ENCODE results near the gene TEF. TPM values are rescaled to one million over a fixed set of nuclear protein-coding genes. Genes with fewer than 3 reads are reported as not detected.

Gene TEF, protein sequence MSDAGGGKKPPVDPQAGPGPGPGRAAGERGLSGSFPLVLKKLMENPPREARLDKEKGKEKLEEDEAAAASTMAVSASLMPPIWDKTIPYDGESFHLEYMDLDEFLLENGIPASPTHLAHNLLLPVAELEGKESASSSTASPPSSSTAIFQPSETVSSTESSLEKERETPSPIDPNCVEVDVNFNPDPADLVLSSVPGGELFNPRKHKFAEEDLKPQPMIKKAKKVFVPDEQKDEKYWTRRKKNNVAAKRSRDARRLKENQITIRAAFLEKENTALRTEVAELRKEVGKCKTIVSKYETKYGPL
- total RNA-seq (8.5 and 21.1 TPM in 2 replicates), polyA plus RNA-seq (4.0 and 20.4 TPM in 2 replicates)

DNA sequence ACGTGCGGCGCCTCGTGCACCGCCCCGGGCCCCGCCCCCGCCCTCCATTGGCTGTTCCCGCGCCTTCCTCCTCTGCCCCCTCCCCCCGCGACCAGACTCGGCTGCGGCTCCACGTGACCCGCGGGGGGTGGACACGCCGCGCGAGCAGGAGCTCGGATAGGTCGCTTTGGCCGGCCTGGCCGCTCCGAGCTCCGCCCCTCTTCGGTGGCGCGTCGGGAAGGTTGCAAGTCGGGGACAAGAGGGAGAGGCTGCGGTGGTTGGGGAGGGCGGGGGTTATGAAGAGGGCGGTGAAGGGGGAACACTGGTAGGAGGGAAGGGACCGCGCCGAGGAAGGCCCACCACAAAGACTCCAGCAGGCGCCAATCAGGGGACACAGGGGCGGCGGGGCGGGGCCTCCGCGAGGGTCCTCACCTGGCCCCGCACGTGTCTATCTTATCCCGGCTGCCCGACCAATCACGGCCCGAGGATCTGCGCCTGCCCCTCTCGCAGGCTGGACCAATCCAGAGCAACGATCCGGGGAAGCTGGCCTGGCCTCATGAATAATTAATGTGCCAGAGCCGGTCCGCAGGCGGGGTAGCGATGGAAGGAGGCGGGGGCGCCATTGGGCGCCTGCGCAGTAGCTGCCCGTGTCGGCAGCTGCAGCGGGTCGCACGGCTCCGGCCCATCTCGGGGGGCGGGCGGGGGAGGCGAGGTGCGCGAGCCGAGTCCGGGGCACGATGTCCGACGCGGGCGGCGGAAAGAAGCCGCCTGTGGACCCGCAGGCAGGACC is at the start of gene TEF:
Gene TEF (plus strand): TSS at position 614 of the 769 bp plus-strand sequence. CDS start 103 bp downstream, at position 717.
- no peak for TF ChIP-seq CTCF (IDR thresholded peaks at IDR 0.05; ENCODE audit: low read depth, low read length)
- no peaks in the 10 kb centered on the region for H3K9me3 ChIP-seq (ENCODE audit: low read depth)
- H3K36me3 ChIP-seq = no peaks in the 10 kb centered on the region
- H3K4me3 ChIP-seq = peak within 1 kb of the TSS; percentile 57
- H3K4me1 ChIP-seq (ENCODE audit: low read depth) = peaks cover 13% of the 10 kb centered on the region
- peak; percentile 99 for DNase-seq (ENCODE audit: low read depth in 1 of 2, low spot score in 1 of 2)
- H3K27ac ChIP-seq = peak within 1 kb of the TSS; percentile 99
- H3K27me3 ChIP-seq = no peaks in the 10 kb centered on the region

DNA sequence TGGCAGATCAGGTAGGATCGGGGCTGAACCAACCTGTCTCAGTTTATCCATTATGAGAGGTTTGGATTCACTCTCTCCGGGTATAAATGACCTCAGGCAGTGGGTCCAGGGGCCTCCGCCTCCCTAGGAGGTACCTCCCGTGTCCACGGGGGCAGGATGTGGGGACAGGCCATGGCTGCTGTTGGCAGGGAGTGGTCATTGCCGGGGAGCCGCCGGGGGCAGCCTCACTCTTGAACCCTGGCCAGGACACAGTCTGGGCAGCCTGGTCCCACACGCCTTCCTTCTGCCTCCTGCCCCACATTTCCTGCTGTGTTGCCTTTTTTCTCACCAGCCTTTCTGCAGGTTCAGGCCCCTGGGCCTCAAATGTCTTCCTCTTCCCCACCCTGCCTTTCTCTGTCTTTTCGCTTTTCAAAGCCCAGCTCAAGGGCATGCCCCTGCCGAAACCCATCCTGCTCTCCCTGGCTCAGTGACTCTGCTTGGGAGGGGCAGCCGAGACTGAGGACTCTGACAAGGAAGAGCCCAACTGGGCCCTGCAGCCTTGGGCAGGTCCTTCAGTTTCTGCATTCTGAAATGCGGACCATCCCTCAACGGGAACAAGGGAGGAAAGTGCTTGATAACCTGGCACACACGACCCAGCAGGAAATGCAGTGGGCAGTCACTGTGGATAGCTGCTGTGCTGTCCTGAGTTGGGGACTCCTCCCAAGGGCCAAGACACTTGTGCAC is 49.4 kb upstream of the TEF start:
- no peak for TF ChIP-seq CTCF (IDR thresholded peaks at IDR 0.05; ENCODE audit: low read depth, low read length)
- Histone ChIP-seq H3K27ac (no peak overlapping the region), H3K4me1 (ENCODE audit: low read depth) (no peaks in the 10 kb centered on the region), H3K36me3 (peaks cover 20% of the 10 kb centered on the region), H3K9me3 (ENCODE audit: low read depth) (no peaks in the 10 kb centered on the region), H3K27me3 (no peaks in the 10 kb centered on the region), H3K4me3 (no peak overlapping the region)
- no peak for DNase-seq (ENCODE audit: low read depth in 1 of 2, low spot score in 1 of 2)

DNA sequence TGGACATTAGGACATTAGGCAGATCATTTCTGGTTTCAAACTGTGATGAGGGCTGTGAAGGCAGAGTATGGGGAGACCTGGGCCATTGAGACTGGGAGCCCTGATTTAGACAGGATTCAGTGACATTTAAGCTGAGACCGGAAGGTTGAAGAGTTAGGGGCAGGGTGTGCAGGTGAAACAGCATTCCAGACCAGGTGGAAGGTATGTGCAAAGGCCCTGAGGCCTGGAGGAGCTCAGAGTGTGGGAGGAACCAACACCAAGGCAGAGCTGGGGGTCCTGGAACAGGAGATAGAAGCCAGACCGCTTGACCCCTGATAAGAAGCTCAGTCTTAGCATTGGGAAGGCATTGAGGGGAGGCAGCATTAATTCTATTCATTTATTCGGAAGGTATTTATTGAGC is 47.9 kb upstream of the TEF start:
- peaks cover 20% of the 10 kb centered on the region for H3K36me3 ChIP-seq
- no peak for TF ChIP-seq CTCF (IDR thresholded peaks at IDR 0.05; ENCODE audit: low read depth, low read length)
- H3K27ac ChIP-seq = no peak overlapping the region
- H3K9me3 ChIP-seq (ENCODE audit: low read depth) = no peaks in the 10 kb centered on the region
- DNase-seq (ENCODE audit: low read depth in 1 of 2, low spot score in 1 of 2) = no peak
- H3K4me3 ChIP-seq = no peak overlapping the region
- H3K27me3 ChIP-seq = no peaks in the 10 kb centered on the region
- no peaks in the 10 kb centered on the region for H3K4me1 ChIP-seq (ENCODE audit: low read depth)

DNA sequence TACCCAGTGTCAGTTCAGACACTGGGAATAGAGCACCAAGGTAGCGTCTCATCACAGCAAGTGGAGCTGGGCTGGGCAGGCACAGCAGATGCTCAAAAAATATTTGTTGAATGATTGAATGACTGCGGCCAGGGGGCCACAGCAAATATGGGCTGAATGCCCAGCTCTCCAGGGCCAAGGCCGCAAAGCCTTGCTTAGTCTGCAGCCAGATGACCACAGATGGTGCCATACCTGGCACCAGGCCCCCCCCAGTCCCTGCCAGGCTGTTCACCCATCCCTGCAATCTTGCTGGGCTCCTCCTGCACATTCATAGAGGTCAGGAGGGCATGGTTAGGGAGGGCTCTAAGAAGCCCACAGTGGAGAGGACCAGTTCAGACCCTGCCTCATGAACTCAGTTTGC is 47.5 kb upstream of the TEF start:
- TF ChIP-seq CTCF (IDR thresholded peaks at IDR 0.05; ENCODE audit: low read depth, low read length) = no peak
- H3K36me3 ChIP-seq = peaks cover 20% of the 10 kb centered on the region
- H3K4me1 ChIP-seq (ENCODE audit: low read depth) = no peaks in the 10 kb centered on the region
- DNase-seq (ENCODE audit: low read depth in 1 of 2, low spot score in 1 of 2) = no peak
- H3K9me3 ChIP-seq (ENCODE audit: low read depth) = no peaks in the 10 kb centered on the region
- no peak overlapping the region for H3K4me3 ChIP-seq
- no peaks in the 10 kb centered on the region for H3K27me3 ChIP-seq
- no peak overlapping the region for H3K27ac ChIP-seq

DNA sequence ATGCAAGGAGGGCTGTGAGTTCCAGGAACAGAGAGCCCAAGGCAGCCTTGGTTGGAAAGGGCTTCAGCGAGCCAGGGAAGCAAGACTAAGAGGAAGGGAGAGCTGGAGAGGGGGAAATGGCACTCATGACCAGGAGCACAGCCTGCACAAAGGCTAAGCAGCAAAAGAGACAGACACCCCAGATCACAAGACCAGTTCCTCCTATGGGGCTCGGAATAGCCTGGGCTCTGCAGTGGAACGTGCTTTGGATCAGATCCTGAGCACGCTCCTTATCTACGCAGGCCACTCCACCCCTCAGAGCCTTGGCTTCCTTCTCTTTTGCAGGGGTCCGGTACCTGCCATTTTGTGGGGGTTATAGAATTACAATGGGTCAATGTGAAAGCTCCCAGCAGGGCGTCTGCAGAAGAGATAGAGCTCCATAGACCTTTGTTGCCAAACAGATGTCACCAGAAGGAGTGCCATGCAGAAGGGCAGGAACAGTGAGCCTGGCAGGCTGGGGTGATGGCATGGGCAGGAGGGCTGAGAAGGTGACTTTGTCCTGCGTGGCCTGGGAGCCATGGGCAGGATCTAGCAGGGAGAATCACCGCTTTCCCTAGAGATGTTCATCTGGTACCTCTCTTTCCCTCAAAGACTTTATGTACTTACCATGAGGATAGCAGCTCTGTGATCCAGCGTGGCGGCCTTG is 46.6 kb upstream of the TEF start:
- Histone ChIP-seq H3K4me3 (no peak overlapping the region), H3K27me3 (no peaks in the 10 kb centered on the region), H3K9me3 (ENCODE audit: low read depth) (no peaks in the 10 kb centered on the region), H3K36me3 (peaks cover 25% of the 10 kb centered on the region), H3K27ac (no peak overlapping the region), H3K4me1 (ENCODE audit: low read depth) (no peaks in the 10 kb centered on the region)
- TF ChIP-seq CTCF (IDR thresholded peaks at IDR 0.05; ENCODE audit: low read depth, low read length) = no peak
- no peak for DNase-seq (ENCODE audit: low read depth in 1 of 2, low spot score in 1 of 2)

Data from cardiac muscle cell (in vitro differentiated cells and primary cell).